Measurements from ENCODE around the gene IRS1. TPM values are rescaled to one million over a fixed set of nuclear protein-coding genes. Genes with fewer than 3 reads are reported as not detected.

IRS1 gene, protein sequence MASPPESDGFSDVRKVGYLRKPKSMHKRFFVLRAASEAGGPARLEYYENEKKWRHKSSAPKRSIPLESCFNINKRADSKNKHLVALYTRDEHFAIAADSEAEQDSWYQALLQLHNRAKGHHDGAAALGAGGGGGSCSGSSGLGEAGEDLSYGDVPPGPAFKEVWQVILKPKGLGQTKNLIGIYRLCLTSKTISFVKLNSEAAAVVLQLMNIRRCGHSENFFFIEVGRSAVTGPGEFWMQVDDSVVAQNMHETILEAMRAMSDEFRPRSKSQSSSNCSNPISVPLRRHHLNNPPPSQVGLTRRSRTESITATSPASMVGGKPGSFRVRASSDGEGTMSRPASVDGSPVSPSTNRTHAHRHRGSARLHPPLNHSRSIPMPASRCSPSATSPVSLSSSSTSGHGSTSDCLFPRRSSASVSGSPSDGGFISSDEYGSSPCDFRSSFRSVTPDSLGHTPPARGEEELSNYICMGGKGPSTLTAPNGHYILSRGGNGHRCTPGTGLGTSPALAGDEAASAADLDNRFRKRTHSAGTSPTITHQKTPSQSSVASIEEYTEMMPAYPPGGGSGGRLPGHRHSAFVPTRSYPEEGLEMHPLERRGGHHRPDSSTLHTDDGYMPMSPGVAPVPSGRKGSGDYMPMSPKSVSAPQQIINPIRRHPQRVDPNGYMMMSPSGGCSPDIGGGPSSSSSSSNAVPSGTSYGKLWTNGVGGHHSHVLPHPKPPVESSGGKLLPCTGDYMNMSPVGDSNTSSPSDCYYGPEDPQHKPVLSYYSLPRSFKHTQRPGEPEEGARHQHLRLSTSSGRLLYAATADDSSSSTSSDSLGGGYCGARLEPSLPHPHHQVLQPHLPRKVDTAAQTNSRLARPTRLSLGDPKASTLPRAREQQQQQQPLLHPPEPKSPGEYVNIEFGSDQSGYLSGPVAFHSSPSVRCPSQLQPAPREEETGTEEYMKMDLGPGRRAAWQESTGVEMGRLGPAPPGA (N-terminal part only)
- total RNA-seq (2022; extraction: Qiagen RNA extraction; ENCODE audit: low read depth): 16.0 to 19.6 TPM (median 17.0 TPM) in 5 replicates

DNA sequence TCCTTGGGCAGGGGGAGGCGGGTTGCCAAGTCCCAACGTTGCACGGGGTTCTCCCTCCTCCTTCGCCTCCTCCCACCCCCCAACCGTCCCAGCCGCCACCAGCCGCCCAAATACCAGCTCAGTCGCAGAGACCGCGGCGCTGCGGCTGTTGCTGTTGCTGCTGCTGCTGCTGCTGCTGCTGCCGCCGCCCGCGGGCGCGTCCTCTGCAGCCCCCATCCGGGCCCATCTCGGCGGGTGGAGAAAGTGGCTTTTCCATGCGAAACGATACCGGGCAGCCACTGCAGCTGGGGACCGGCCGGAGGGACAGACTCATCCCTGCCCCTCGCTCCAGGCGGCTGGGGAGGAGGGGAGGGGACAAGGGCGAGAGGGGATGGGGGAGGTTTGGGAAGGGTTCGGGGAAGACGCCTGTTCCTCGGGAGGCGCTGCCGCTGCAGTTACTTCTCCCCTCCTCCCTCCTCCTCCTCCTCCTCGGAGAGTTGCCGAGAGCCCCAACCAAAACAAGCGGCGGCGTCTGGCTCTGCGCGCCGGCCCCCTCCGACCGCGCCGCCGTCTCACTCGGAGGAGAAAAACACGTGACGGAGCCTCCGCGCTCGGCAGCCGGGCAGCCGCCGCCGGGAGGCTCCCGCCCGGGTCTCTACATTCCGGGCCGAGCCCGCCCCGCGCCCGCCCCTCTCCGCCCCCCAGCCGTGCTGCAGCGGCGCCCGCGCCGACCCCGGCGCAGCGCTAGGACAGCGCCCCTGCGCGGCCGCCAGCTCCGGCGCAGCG, at the start of gene IRS1:
IRS1 (minus strand) TSS at position 610 of the 765 bp plus-strand sequence. CDS start 1,082 bp downstream, outside the sequence.

DNA sequence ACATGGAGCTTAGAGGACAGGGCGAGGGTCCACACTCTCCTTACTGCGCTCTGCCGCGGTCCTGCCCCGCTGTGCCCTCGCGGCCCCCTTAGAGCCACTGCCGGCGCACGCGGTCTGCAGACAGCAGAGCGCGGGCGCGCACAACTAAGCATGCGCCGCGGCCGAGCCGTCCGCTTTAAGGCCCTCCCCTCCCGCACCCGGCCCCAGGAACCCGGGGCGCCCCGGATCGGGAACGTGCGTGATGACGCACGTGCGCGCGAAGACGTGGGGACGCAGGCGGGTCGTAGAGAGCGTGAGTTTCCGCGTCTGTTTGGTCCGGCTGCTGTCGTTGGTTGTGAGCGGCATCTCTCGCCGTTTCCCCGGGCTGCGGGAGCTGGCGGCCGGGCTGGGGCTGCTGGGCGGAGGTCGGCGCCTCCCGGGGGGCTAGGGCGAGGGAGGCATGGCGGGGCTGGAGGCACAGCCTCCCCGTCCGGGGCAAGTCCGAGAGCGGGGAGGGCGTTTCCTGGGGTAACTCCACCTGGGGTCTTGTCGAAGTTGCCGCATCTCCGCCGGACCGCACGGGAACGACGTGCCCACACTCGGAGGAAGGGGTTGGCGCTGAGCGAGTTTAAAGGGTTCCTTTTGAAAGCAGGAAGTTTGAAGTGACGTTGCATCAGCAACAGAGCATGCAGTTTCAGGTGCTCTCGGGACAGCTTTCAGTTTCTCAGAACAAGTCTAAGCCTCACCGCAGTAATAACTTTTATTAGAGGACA, 36.4 kb upstream of the IRS1 start, which contains the start of gene RHBDD1:
RHBDD1 (plus strand) TSS at position 259 of the 752 bp plus-strand sequence. CDS start 28,640 bp downstream, outside the sequence.

Other genes starting within 250 kb of the IRS1 start
- 8.9 to 10.7 TPM (median 9.9 TPM) in 5 replicates for gene RHBDD1, start 36.2 kb upstream of the IRS1 start, total RNA-seq (2022; extraction: Qiagen RNA extraction; ENCODE audit: low read depth)

Data from A549 treated with CpdA at 1 μM for 4 hours (cell line).